K562 (cell line): ENCODE data around the gene PDE4D. TPM values are rescaled to one million over a fixed set of nuclear protein-coding genes. Genes with fewer than 3 reads are reported as not detected.

Experiments used
- ATAC-seq: fragments of 200-7000 bp; cut with Tn5 transposase; 3 replicates; pipeline ENCODE4 v1.9.1; 2020; ENCODE audit warnings: moderate library complexity
- BruUV-seq: library from RNA; stranded (reverse); fragments of 400-500 nt; replicated peaks from 2 replicates; lab custom pipeline; 2021; lab: Mats Ljungman, UMichigan
- CTCF ChIA-PET: fragments of 300-600 bp; formaldehyde crosslinking; extraction: SDS; loops from one replicate; lab custom pipeline; 2021; ENCODE audit warnings: low intra/inter-chr PET ratio; lab: Yijun Ruan, JAX
- POLR2A ChIA-PET: fragments of 300-600, 350-650 bp; sonication (Branson Sonifier 250); formaldehyde crosslinking; extraction: SDS; loops from one replicate; lab custom pipeline; 2021; ENCODE audit warnings: antibody characterized with exemption, inconsistent platforms; lab: Yijun Ruan, JAX
- DNase-seq, 4 experiments: peaks; one replicate each; pipeline versions ENCODE4 v3.0.0 to v3.0.0-alpha.2; 2011 to 2018; ENCODE audit warnings: low spot score in 3 of 4, mixed read lengths in 3 of 4; ENCODE audit errors: extremely low read depth in 1 of 4
- FAIRE-seq: peaks from 2 replicates; lab custom pipeline; 2011; peaks lifted over from hg19 to GRCh38; lab: Jason Lieb, UNC
- H2AFZ ChIP-seq: 2 replicates; pipeline ENCODE4 v1.6.0; 2011; ENCODE audit warnings: low read depth, low read length, control low read depth, inconsistent platforms
- H3K27ac ChIP-seq: fragments of 200-600 bp; 3 replicates; pipeline ENCODE4 v1.8.0; 2011; ENCODE audit warnings: low read depth, mild to moderate bottlenecking, control low read depth, inconsistent platforms, low read length, moderate library complexity, mixed read lengths; ENCODE audit errors: extremely low read depth
- H3K27me3 ChIP-seq, 2 experiments: fragments of 300-600 bp in 1 of 2; 2 replicates in 1 of 2; 3 replicates in 1 of 2; pipeline versions ENCODE4 v1.6.0 to v1.8.0; 2011; ENCODE audit warnings: inconsistent platforms in 2 of 2, low read length in 2 of 2, mild to moderate bottlenecking in 1 of 2, mixed read lengths in 1 of 2, moderate library complexity in 1 of 2; ENCODE audit not compliant: control insufficient read depth in 2 of 2, insufficient read depth in 2 of 2
- H3K36me3 ChIP-seq: fragments of 300-600 bp; 3 replicates; pipeline ENCODE4 v1.8.0; 2011; ENCODE audit warnings: mild to moderate bottlenecking, low read length, inconsistent platforms; ENCODE audit not compliant: control insufficient read depth, insufficient read depth
- H3K4me1 ChIP-seq, 2 experiments: fragments of 200-600 bp in 1 of 2; replicated peaks in 1 of 2; 2 replicates in 1 of 2; 3 replicates in 1 of 2; pipeline versions ENCODE4 v1.5.1 to v1.8.0; 2011; ENCODE audit warnings: inconsistent platforms in 2 of 2, low read length in 2 of 2, mild to moderate bottlenecking in 1 of 2, mixed read lengths in 1 of 2, moderate library complexity in 1 of 2; ENCODE audit not compliant: control insufficient read depth in 2 of 2, insufficient read depth in 2 of 2
- H3K4me2 ChIP-seq: 2 replicates; pipeline ENCODE4 v1.6.1; 2011; ENCODE audit warnings: low read length, control low read depth, inconsistent platforms, mixed read lengths; ENCODE audit not compliant: insufficient read depth
- H3K4me3 ChIP-seq: fragments of 200-600 bp; sonication (generic), shearing (Covaris generic); 2 replicates; pipeline ENCODE4 v1.5.1; 2016; ENCODE audit warnings: control low read depth, inconsistent platforms
- H3K79me2 ChIP-seq: fragments of 200-600 bp; 3 replicates; pipeline ENCODE4 v1.8.0; 2011; ENCODE audit warnings: low read length, inconsistent platforms; ENCODE audit not compliant: control insufficient read depth, insufficient read depth
- H3K9ac ChIP-seq, 2 experiments: 2 replicates each; pipeline versions ENCODE4 v1.6.0 to v1.6.1; 2011; ENCODE audit warnings: low read depth in 2 of 2, low read length in 2 of 2, control low read depth in 1 of 2, inconsistent platforms in 1 of 2, mild to moderate bottlenecking in 1 of 2, mixed read lengths in 1 of 2; ENCODE audit not compliant: insufficient read depth in 1 of 2
- H3K9me1 ChIP-seq: one replicate; pipeline ENCODE4 v1.6.0; 2011; ENCODE audit warnings: inconsistent platforms, mild to moderate bottlenecking, low read length, moderate library complexity; ENCODE audit not compliant: control insufficient read depth, insufficient read depth
- H3K9me3 ChIP-seq: replicated peaks from 2 replicates; pipeline ENCODE4 v1.5.1; 2011; ENCODE audit warnings: low read depth, low read length, inconsistent platforms; ENCODE audit not compliant: control insufficient read depth, insufficient read depth
- H4K20me1 ChIP-seq: replicated peaks from 2 replicates; pipeline ENCODE4 v1.6.1; 2011; ENCODE audit warnings: low read length, inconsistent platforms, mixed read lengths; ENCODE audit not compliant: control insufficient read depth, insufficient read depth
- BHLHE40 ChIP-seq: IDR thresholded peaks from 2 replicates; pipeline ENCODE4 v1.6.1; 2011; ENCODE audit warnings: low read length, improper control_type of control experiment
- CHCHD3 ChIP-seq: fragments of 250-450 bp; sonication (Bioruptor Pico); IDR thresholded peaks from 2 replicates; pipeline ENCODE4 v2.1.2; 2022; ENCODE audit warnings: mild to moderate bottlenecking
- GABPB2 ChIP-seq: fragments of 250-450 bp; sonication (Bioruptor Pico); conservative IDR thresholded peaks from 2 replicates; pipeline ENCODE4 v1.5.1; 2021; ENCODE audit warnings: mild to moderate bottlenecking
- HDAC2 ChIP-seq: fragments of 450-650 bp; IDR thresholded peaks from 2 replicates; pipeline ENCODE4 v1.6.1; 2016; ENCODE audit warnings: mild to moderate bottlenecking
- KDM5B ChIP-seq: fragments of 200-600 bp; sonication (generic); IDR thresholded peaks from 2 replicates; pipeline ENCODE4 v1.6.1; 2012; ENCODE audit warnings: low read depth, mild to moderate bottlenecking, moderate library complexity, low read length, control low read depth, inconsistent platforms; ENCODE audit not compliant: insufficient replicate concordance
- MLX ChIP-seq, 2 experiments: fragments of 450-650 bp in 1 of 2; sonication (generic) in 1 of 2; formaldehyde crosslinking; conservative IDR thresholded peaks; 2 replicates each; pipeline versions ENCODE4 v1.4.0 to v1.8.1; 2020 to 2022; ENCODE audit warnings: mild to moderate bottlenecking in 1 of 2, missing genetic modification reagents in 1 of 2
- ZNF184 ChIP-seq: sonication (generic); formaldehyde crosslinking; IDR thresholded peaks from 2 replicates; pipeline ENCODE4 v1.5.0; 2020; ENCODE audit warnings: missing genetic modification reagents
- ZNF431 ChIP-seq: sonication (generic); formaldehyde crosslinking; IDR thresholded peaks from 2 replicates; pipeline ENCODE4 v1.8.0; 2022; ENCODE audit warnings: mild to moderate bottlenecking, missing genetic modification reagents
- ZNF589 ChIP-seq: fragments of 200-800 bp; sonication (Bioruptor generic); IDR thresholded peaks from 2 replicates; pipeline ENCODE4 v1.6.1; 2016; ENCODE audit warnings: low read depth, missing genetic modification characterization, missing compliant biosample characterization
- WGBS: fragments of 100-300 bp; shearing (Covaris generic); methylation state at CpG from one replicate; pipeline ENCODE4 v1.1.6; 2016; ENCODE audit warnings: low coverage, mixed read lengths; ENCODE audit not compliant: insufficient coverage; ENCODE audit errors: missing lambda C conversion rate; 5-methylcytosine and 5-hydroxymethylcytosine counted together
- in situ Hi-C: fragments of 300-500 bp; cut with MboI; formaldehyde crosslinking; loops from 4 replicates; pipeline ENCODE4 v1.15.0; 2018; ENCODE audit warnings: inconsistent platforms, mixed read lengths
- intact Hi-C: fragments of 100-400 bp; cut with micrococcal nuclease; formaldehyde crosslinking; loops from 2 replicates; pipeline ENCODE4 v1.14.2; 2022
- polyA plus RNA-seq, 8 experiments: library from polyadenylated mRNA; depleted of rRNA in 4 of 8; stranded (reverse) in 5 of 8; unstranded in 3 of 8; fragments of >200 nt; fragmentation: Nextera tagmentation in 2 of 8; fragmentation: Illumina TruSeq in 1 of 8; extraction: Ambion mirVana in 2 of 8; extraction: Trizol in 1 of 8; gene quantifications; 2 replicates each; pipeline versions ENCODE4 v1.2.1 to v1.2.3, GENCODE V29; 2011 to 2014; ENCODE audit warnings: inconsistent platforms in 1 of 8, missing spikeins in 1 of 8
- total RNA-seq, 7 experiments: library from RNA; depleted of rRNA in 6 of 7; stranded (reverse); fragments of >200 nt in 6 of 7; fragmentation: Illumina TruSeq in 2 of 7; extraction: Trizol in 2 of 7; gene quantifications; 2 replicates each; pipeline versions ENCODE4 v1.2.1 to v1.2.3, GENCODE V29; 2011 to 2021; ENCODE audit warnings: low replicate concordance in 1 of 7
- TF ChIP-seq, protein P1 (sequence below): fragments of 250-450 bp; sonication (Bioruptor Pico); IDR thresholded peaks from 2 replicates; pipeline ENCODE4 v1.4.0; 2020
- TF ChIP-seq, protein P2 (sequence below): sonication (generic); formaldehyde crosslinking; IDR thresholded peaks from 2 replicates; pipeline ENCODE4 v1.8.1; 2023; ENCODE audit warnings: mild to moderate bottlenecking, missing genetic modification reagents

PDE4D gene
- total and polyA plus RNA-seq, 9 of the 15 experiments (the other 6 are each of a cell fraction or from before 2014, with no cell fraction given), result 0.04 to 0.46 (median 0.13) TPM

DNA sequence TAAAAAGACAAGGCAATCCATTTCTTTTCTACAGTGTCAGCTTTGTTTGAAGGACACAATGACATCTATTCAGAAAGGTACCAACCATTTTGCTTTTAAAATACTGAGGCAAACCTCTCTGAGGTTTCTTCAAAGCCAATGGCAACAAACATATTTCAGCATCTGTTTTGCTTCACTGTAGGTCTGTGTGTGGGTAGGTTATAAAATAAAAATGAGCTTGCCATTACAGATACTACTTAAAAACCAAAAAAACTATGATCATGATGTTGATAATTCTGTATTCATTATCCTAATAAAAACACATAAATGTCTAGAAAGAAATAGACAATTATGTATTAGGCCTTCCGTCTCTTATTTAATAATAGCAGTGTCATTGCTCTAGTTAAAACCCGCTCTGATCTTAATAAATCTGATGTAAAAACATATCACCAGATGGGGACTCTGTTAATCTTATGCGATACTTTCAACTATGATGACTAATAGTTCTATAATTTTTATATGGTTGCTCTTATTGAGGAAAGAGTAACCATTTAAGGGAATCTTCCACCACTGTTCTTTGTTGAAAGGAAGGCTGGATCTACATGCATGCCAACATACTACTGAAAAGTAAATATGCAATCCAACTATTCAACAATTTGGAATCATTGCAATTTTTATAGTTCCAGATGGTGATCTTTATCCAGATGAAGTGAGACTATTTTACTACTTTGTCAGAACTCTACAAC, 647.2 kb downstream of the PDE4D start:
- FAIRE-seq (no peak), DNase-seq (no peak)
- H3K4me1 ChIP-seq, result no peaks in the 10 kb centered on the region
- H2AFZ ChIP-seq, result no peak overlapping the region
- H3K9me1 ChIP-seq, result no peaks in the 10 kb centered on the region
- H3K27ac ChIP-seq, result no peak overlapping the region
- no TSS peak for BruUV-seq
- no peak overlapping the region for H3K9ac ChIP-seq
- no peaks in the 10 kb centered on the region for H4K20me1 ChIP-seq
- intact Hi-C loops, result no loop called here
- H3K27me3 ChIP-seq, result no peaks in the 10 kb centered on the region
- in situ Hi-C loops, result no loop called here
- no peaks in the 10 kb centered on the region for H3K79me2 ChIP-seq
- no peaks in the 10 kb centered on the region for H3K36me3 ChIP-seq
- no peak overlapping the region for H3K4me2 ChIP-seq
- TF ChIP-seq, protein P1, sequence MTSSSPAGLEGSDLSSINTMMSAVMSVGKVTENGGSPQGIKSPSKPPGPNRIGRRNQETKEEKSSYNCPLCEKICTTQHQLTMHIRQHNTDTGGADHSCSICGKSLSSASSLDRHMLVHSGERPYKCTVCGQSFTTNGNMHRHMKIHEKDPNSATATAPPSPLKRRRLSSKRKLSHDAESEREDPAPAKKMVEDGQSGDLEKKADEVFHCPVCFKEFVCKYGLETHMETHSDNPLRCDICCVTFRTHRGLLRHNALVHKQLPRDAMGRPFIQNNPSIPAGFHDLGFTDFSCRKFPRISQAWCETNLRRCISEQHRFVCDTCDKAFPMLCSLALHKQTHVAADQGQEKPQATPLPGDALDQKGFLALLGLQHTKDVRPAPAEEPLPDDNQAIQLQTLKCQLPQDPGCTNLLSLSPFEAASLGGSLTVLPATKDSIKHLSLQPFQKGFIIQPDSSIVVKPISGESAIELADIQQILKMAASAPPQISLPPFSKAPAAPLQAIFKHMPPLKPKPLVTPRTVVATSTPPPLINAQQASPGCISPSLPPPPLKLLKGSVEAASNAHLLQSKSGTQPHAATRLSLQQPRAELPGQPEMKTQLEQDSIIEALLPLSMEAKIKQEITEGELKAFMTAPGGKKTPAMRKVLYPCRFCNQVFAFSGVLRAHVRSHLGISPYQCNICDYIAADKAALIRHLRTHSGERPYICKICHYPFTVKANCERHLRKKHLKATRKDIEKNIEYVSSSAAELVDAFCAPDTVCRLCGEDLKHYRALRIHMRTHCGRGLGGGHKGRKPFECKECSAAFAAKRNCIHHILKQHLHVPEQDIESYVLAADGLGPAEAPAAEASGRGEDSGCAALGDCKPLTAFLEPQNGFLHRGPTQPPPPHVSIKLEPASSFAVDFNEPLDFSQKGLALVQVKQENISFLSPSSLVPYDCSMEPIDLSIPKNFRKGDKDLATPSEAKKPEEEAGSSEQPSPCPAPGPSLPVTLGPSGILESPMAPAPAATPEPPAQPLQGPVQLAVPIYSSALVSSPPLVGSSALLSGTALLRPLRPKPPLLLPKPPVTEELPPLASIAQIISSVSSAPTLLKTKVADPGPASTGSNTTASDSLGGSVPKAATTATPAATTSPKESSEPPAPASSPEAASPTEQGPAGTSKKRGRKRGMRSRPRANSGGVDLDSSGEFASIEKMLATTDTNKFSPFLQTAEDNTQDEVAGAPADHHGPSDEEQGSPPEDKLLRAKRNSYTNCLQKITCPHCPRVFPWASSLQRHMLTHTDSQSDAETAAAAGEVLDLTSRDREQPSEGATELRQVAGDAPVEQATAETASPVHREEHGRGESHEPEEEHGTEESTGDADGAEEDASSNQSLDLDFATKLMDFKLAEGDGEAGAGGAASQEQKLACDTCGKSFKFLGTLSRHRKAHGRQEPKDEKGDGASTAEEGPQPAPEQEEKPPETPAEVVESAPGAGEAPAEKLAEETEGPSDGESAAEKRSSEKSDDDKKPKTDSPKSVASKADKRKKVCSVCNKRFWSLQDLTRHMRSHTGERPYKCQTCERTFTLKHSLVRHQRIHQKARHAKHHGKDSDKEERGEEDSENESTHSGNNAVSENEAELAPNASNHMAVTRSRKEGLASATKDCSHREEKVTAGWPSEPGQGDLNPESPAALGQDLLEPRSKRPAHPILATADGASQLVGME (CRISPR knock-in tag), result no peak
- no peak for TF ChIP-seq ZNF589 (CRISPR knock-in tag)
- TF ChIP-seq ZNF184, result no peak
- TF ChIP-seq ZNF431 (CRISPR knock-in tag), result no peak
- no peak for TF ChIP-seq BHLHE40
- no peak for TF ChIP-seq CHCHD3 (CRISPR knock-in tag)
- TF ChIP-seq MLX (CRISPR knock-in tag; conservative IDR thresholded peaks at IDR 0.05), result no peak
- TF ChIP-seq GABPB2 (CRISPR knock-in tag), result no peak
- TF ChIP-seq HDAC2, result no peak
- TF ChIP-seq, protein P2, sequence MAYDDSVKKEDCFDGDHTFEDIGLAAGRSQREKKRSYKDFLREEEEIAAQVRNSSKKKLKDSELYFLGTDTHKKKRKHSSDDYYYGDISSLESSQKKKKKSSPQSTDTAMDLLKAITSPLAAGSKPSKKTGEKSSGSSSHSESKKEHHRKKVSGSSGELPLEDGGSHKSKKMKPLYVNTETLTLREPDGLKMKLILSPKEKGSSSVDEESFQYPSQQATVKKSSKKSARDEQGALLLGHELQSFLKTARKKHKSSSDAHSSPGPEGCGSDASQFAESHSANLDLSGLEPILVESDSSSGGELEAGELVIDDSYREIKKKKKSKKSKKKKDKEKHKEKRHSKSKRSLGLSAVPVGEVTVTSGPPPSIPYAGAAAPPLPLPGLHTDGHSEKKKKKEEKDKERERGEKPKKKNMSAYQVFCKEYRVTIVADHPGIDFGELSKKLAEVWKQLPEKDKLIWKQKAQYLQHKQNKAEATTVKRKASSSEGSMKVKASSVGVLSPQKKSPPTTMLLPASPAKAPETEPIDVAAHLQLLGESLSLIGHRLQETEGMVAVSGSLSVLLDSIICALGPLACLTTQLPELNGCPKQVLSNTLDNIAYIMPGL (CRISPR knock-in tag), result no peak
- TF ChIP-seq KDM5B, result no peak
- TF ChIP-seq, all 486 proteins: peak for 0
- 1% methylated on average over 3 of the region's 3 CpGs for WGBS
- no peak for ATAC-seq
- no peaks in the 10 kb centered on the region for H3K9me3 ChIP-seq
- ChIA-PET POLR2A (no interaction called here), CTCF (no interaction called here)
- no peak overlapping the region for H3K4me3 ChIP-seq
